ENCODE results near the gene BMPR1B. TPM values are rescaled to one million over a fixed set of nuclear protein-coding genes. Genes with fewer than 3 reads are reported as not detected.
A peak's percentile ranks its signal among the peaks of the same experiment; 100 is the strongest.

BMPR1B gene
- total RNA-seq (10 to 100 TPM in 5 of 7 donors, 1 to 10 TPM in 2; 7.8 to 35.7 (median 17.0) TPM), polyA plus RNA-seq (10 to 100 TPM in 1 of 2 donors, 1 to 10 TPM in 1; 4.9 to 13.3 TPM)
- long read RNA-seq, donor 1, full-length matches to known transcripts = 1 of 4 reads
- long read RNA-seq, donor 1, partial matches to known transcripts = 1 of 4 reads
- long read RNA-seq, donor 1, other reads (novel, unspliced or antisense) = 2 of 4 reads
- long read RNA-seq, donor 2, full-length matches to known transcripts = 3 of 3 reads
- long read RNA-seq, donor 2, partial matches to known transcripts = 0 of 3 reads
- long read RNA-seq, donor 2, other reads (novel, unspliced or antisense) = 0 of 3 reads
- long read RNA-seq, donor 3, full-length matches to known transcripts = 9 of 17 reads
- long read RNA-seq, donor 3, partial matches to known transcripts = 3 of 17 reads
- long read RNA-seq, donor 3, other reads (novel, unspliced or antisense) = 5 of 17 reads

GRCh38 chr4:94757192-94758140, at the start of gene BMPR1B:
TSS of gene BMPR1B (plus strand) at chr4:94757955. CDS start at chr4:95104425, 346,470 bp downstream.
- peak; percentile 60 to 81 (median 70) for DNase-seq
- Histone ChIP-seq H3K36me3 (no peaks in the 10 kb centered on the region), H3K9me3 (no peaks in the 10 kb centered on the region), H3K4me3 (peak within 1 kb of the TSS; percentile 68), H3K27me3 (no peaks in the 10 kb centered on the region), H3K27ac (peak within 1 kb of the TSS; percentile 88 to 98), H3K4me1 (ENCODE audit: insufficient read depth) (no peaks in the 10 kb centered on the region)
- WGBS, 3 donors = 1 to 2% (median 1%) methylated on average over 74 to 76 of the region's 77 CpGs
- intact Hi-C loops (cut with DNase I) = loop anchor here in 1 of 4 donors (10.0 kb wide), 1 partner anchor 347 kb away; no protein-coding TSS in a partner anchor
- TF ChIP-seq POLR2A (IDR thresholded peaks at IDR 0.05) (no peak), CTCF (IDR thresholded peaks at IDR 0.05) (no peak), EP300 (IDR thresholded peaks at IDR 0.05) (no peak)

GRCh38 chr4:94711635-94712034, 46.1 kb upstream of the BMPR1B start:
- Histone ChIP-seq H3K27ac (no peak overlapping the region), H3K9me3 (no peaks in the 10 kb centered on the region), H3K27me3 (no peaks in the 10 kb centered on the region), H3K4me1 (ENCODE audit: insufficient read depth) (no peaks in the 10 kb centered on the region), H3K4me3 (no peak overlapping the region), H3K36me3 (no peaks in the 10 kb centered on the region)
- DNase-seq = no peak
- 64 to 72% (median 67%) methylated on average over 5 of the region's 5 CpGs for WGBS, 3 donors
- intact Hi-C loops (cut with DNase I) = no loop called here
- TF ChIP-seq POLR2A (IDR thresholded peaks at IDR 0.05) (no peak), EP300 (IDR thresholded peaks at IDR 0.05) (no peak), CTCF (IDR thresholded peaks at IDR 0.05) (no peak)

GRCh38 chr4:94714365-94715160, 43.2 kb upstream of the BMPR1B start:
- Histone ChIP-seq H3K9me3 (no peaks in the 10 kb centered on the region), H3K27ac (no peak overlapping the region), H3K36me3 (no peaks in the 10 kb centered on the region), H3K27me3 (no peaks in the 10 kb centered on the region), H3K4me1 (ENCODE audit: insufficient read depth) (no peaks in the 10 kb centered on the region), H3K4me3 (no peak overlapping the region)
- 20 to 26% (median 24%) methylated on average over 5 of the region's 5 CpGs for WGBS, 3 donors
- intact Hi-C loops (cut with DNase I) = no loop called here
- DNase-seq = no peak
- TF ChIP-seq EP300 (IDR thresholded peaks at IDR 0.05) (no peak), POLR2A (IDR thresholded peaks at IDR 0.05) (no peak), CTCF (IDR thresholded peaks at IDR 0.05) (no peak)

GRCh38 chr4:94715726-94716125, 42.0 kb upstream of the BMPR1B start:
- WGBS, 3 donors = 91 to 93% (median 92%) methylated on average over 6 of the region's 6 CpGs
- intact Hi-C loops (cut with DNase I) = no loop called here
- TF ChIP-seq EP300 (IDR thresholded peaks at IDR 0.05) (no peak), POLR2A (IDR thresholded peaks at IDR 0.05) (no peak), CTCF (IDR thresholded peaks at IDR 0.05) (no peak)
- Histone ChIP-seq H3K4me1 (ENCODE audit: insufficient read depth) (no peaks in the 10 kb centered on the region), H3K4me3 (no peak overlapping the region), H3K27me3 (no peaks in the 10 kb centered on the region), H3K9me3 (no peaks in the 10 kb centered on the region), H3K36me3 (no peaks in the 10 kb centered on the region), H3K27ac (no peak overlapping the region)
- DNase-seq = no peak

All from ovary (tissue), 10 donors.